ENCODE data around the gene HIC1.
A peak's percentile ranks its signal among the peaks of the same experiment; 100 is the strongest.

Gene HIC1

DNA sequence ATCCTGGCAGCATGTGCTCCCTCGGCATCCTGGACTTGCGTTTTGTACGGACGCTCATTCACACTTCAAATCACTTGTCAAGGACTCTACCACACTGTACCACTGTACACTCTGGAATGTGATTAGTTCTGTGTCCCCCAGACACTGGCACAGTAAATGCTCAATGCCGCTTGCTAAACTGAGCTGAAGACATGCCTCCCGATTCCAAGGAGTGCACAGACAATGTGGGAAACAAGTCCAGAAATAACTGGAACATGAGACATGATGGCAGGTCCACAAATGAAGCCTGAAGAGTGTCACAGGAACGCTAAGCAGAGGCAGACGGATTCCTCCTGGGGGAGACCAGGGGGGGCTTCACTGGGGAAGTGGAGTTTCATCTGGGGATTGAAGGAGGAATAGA is 22.1 kb downstream of the HIC1 start:
- no peak for DNase-seq (ENCODE audit: low spot score)

DNA sequence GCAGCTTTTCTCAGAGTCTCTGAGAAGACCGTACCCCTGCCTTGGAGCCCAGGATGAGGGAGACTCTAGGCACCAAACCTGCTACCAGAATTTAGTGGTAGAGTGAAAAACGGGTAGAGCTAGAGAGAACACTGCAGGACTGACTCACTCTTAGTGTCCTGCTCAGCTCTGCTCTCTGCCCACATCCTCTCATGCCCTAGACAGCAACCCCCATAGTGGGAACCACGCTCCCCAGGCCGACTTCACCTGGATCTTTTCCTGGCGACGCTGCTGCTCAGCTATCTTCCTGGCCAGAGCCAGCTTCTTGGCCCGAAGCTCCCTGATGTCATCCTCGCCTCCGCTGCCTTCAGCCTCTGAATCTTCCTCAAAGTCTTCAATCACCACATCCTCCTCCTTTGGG is 26.7 kb downstream of the HIC1 start:
- no peak for DNase-seq (ENCODE audit: low spot score)

GRCh38 chr17:2082003-2082781 is 27.3 kb downstream of the HIC1 start:
- no peak for DNase-seq (ENCODE audit: low spot score)

- no peak for DNase-seq (ENCODE audit: low spot score)
These were observed 28.7 kb downstream of the HIC1 start for GRCh38 chr17:2083613-2084035.

GRCh38 chr17:2084036-2084765 is 29.3 kb downstream of the HIC1 start:
- no peak for DNase-seq (ENCODE audit: low spot score)

GRCh38 chr17:2084766-2085647 is 30.1 kb downstream of the HIC1 start:
- no peak for DNase-seq (ENCODE audit: low spot score)

- DNase-seq (ENCODE audit: low spot score), result no peak
These were observed 30.7 kb downstream of the HIC1 start for GRCh38 chr17:2085648-2085949.

- DNase-seq (ENCODE audit: low spot score), result no peak
These were observed 31.4 kb downstream of the HIC1 start for GRCh38 chr17:2086306-2086705.

- DNase-seq (ENCODE audit: low spot score), result no peak
These were observed 32.8 kb downstream of the HIC1 start for GRCh38 chr17:2087597-2088211.

- DNase-seq (ENCODE audit: low spot score), result peak; percentile 71
These were observed 34.1 kb downstream of the HIC1 start for GRCh38 chr17:2089021-2089422.

DNA sequence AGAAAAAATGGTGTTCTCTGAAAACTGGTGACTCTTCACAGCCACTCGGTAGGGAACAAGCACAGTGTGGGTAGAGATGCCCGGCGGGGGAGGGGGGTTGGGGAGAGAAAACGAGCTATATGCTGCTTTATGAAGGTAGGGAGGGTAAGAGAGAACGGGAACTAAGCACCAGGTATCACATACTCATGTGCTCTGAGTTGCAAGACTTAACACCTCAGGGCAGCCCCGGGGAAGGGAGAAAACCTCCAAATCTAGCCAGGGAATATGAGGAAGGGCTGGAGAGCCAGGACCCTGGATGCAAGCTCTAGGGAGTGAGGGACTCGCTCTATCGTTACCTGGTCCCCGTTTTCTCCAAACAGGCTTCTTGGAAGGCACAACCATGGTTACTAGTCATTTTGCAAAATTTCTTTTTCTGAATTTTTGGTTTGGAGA is 35.3 kb downstream of the HIC1 start:
- DNase-seq (ENCODE audit: low spot score), result no peak

- DNase-seq (ENCODE audit: low spot score), result peak; percentile 94
These were observed 36.1 kb downstream of the HIC1 start for GRCh38 chr17:2090804-2091534.

DNA sequence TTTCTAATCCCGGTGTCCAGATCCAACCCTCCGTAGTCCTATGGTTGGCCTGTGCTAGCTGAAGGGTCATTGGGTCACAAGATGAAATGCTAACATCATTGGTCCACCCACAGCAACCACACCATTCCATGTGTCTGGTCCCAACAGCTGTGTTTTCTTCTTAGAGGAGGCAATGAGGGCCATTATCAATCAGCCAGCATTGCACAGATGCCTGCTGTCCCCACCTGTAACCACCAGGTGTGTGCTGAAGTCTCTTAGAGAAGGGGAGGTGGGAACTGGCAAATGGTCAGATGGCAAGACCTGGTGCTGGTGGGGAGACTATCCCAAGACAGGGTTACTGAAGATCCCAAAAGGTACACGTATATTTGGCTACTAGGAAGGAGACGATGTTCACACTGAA is 37.4 kb downstream of the HIC1 start:
- DNase-seq (ENCODE audit: low spot score), result no peak

- DNase-seq (ENCODE audit: low spot score), result no peak
These were observed 38.4 kb downstream of the HIC1 start for GRCh38 chr17:2093349-2093748.

DNA sequence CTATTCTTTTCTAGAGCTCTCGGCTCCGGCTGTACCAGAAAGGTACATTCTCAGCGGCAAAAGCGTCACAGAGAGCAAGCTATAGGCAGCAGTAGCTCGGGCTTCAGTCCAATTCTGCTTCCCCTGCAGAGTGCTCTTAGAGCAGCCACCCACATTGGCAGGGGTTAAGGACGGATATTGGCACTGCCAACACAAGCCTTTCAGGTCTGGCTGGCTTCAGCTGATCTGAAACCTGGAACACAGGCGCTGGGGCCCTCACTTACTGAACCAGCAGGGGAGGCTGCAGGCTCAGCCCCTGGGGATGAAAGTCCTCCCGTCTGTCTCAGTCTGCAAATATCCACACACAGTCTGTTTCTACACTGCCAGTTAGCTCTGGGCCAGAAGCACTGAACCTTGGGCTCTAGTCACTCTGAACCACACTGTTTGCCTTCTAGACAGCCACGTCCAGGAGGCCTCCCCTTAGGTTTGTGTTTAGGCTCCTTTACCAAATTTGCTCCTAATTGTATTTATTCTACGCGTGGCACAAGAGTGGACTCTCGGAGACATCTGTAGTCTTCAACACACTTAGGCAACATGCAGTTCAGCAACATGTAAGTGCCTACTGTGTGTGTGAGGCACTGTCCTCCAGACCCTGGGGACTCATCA is 40.1 kb downstream of the HIC1 start:
- no peak for DNase-seq (ENCODE audit: low spot score)

- DNase-seq (ENCODE audit: low spot score), result no peak
These were observed 40.6 kb downstream of the HIC1 start for GRCh38 chr17:2095536-2095910.

DNA sequence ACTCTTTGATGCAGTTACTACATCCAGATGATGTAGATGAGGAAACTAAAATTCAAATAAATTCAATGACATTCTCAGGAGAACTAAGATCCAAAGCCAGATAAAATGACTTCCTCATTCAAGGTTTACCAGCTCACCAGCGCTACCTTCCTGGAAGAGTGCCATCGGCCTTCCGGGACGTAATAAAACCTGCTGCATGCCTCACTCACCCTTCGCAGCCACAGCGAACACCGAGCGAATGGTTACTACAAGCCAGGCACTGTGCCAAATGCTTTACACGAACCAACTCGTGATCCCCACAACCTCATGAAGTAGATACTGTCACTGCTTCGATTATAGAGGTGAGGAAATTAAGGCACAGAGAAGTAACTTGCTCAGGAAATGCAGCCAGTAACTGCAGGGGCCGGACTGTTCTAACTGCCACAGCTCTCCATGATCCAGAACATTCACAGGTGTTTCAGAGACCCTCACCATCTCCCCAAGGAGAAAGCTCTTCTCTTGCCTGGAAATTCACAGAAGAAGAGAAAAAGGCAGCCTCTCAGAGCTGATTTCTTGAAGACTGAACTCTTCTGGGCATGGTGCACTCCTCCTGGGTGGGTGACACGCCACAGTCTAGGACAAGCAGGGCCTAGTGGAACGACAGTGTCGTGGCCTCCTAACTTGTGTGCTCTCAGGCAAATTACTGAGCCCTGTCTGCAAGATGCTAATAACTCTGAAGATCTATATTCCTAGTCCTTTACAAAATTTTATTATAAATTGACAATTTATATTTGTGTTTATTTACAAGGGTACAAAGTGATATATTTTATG is 46.8 kb downstream of the HIC1 start:
- no peak for DNase-seq (ENCODE audit: low spot score)

GRCh38 chr17:2102931-2103809 is 48.3 kb downstream of the HIC1 start:
- DNase-seq (ENCODE audit: low spot score), result no peak

- DNase-seq (ENCODE audit: low spot score), result no peak
These were observed 50.8 kb downstream of the HIC1 start for GRCh38 chr17:2105663-2106062.
